HG03045 (cell line): ENCODE results near the gene VPS13D.
A peak's percentile ranks its signal among the peaks of the same experiment; 100 is the strongest.
"Not testable (repeated sequence)": the region's sequence is repeated elsewhere in the genome, so short reads cannot be mapped to it uniquely, and the experiment has no call there.

Experiments
- ATAC-seq: cut with Tn5 transposase; IDR thresholded peaks from one replicate; pipeline ENCODE4 v1.9.1; 2021; ENCODE audit warnings: mild to moderate bottlenecking, moderate library complexity; ENCODE audit not compliant: unreplicated experiment

The VPS13D gene

GRCh38 chr1:12200208-12200607 is 29.6 kb upstream of the VPS13D start:
- ATAC-seq: no peak

DNA sequence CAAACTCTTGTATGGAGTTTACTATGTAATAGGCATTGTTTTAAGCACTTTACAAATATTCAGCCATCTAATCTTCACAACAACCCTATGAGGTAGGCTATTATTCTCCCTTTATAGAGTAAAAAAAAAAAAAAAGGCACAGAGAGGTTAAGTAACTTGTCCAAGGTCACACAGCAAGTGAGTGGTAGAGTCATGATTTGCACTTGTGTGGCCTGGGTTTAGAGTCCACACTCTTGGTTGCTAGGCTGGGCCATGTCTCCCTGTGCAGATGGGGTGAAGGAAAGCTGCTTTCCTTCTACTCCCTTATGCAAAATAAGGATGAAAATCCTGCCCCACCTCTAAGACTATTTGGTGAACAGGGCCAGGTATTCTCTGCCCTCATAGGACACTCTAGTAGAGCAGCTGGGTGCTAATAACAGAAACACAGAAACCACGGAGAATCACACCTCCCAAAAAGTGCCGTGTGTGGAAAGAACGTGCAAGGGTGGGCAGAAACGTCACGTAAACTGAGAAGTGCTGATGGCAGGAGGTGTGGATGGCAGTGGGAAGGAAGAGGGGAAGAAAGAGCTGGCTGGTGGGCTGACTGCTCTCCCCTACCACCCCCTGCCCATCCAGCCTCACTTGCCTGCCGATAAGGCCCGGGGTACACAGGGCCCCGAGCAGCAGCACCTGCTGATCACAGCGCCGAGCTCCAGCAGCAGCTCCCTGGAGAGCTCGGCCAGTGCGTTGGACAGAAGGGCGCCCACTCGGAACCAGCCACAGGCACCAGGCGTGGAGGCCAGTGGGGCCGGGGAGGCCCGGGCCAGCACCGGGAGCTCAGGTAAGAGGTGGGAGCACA is 28.3 kb upstream of the VPS13D start:
- ATAC-seq: no peak

DNA sequence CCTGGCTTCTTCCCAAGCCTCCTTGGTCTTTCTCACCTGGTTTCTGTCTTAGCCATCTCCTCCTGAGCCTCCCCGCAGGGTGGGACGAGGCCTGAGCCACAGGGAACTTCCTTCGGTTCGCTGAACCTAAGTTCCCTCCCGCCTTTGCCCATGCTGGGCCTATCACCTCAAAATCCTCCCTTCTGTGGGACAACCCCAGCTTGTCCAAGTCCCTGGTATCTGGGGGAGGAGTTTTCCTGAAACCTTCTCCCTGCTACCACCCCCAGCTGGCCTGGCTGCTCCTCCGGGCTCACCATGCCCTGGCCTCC is 27.7 kb upstream of the VPS13D start:
- no peak for ATAC-seq

DNA sequence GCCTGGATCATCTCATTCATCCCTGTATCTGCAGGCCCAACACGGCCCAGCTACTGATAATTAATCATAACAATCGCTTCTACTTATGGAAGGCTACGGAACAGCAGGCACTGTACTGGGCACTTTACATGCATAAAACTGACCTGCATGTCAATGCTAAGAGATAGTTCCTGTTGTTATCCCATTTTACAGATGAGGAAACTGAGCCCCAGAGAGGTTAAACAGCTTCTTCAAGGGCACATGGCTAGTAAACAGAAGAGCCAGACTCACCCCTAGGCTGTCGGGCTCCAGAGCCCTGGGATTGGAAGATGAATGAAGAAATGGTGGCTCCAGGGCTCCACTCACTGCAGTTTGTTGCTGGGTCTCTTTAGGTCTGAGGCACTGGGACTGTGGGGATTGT is 27.3 kb upstream of the VPS13D start:
- no peak for ATAC-seq

DNA sequence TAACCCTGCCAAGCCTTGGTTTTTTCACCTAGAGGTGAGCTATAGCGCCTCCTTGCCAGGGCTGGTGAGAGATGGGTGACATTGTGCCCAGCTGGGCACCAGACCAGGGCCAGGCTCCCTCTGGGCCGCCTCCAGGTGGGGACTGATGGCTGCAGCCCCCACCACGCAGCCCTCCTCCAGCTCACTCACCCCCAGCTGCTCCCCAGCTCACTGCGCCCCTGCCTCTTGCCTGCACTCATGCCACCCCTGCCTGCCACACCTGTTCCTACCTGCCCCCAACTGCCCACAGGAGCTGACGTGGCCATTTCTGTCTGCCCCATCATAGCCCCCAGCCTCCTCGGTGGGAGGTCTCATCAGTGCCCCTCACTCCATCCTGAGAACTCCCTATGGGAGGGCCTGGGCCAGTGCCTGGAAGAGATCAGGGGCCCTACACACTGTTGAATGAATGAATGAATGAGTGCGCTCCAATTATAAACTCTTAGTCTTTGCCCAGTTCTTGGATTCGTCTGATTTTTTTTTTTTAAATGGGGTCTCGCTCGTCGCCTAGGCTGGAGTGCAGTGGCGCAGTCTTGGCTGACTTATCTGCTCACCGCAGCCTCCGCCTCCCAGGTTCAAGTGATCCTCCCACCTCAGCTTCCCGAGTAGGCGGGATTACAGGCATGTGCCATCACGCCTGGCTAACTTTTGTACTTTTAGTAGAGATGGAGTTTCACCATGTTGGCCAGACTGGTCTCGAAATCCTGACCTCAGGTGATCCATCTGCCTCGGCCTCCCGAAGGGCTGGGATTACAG is 26.4 kb upstream of the VPS13D start:
- no peak for ATAC-seq

- ATAC-seq: no peak
Measured at GRCh38 chr1:12204140-12204539, 25.7 kb upstream of the VPS13D start.

- no peak for ATAC-seq
Measured at GRCh38 chr1:12204754-12205658, 24.8 kb upstream of the VPS13D start.

GRCh38 chr1:12206238-12206637 is 23.6 kb upstream of the VPS13D start:
- no peak for ATAC-seq

DNA sequence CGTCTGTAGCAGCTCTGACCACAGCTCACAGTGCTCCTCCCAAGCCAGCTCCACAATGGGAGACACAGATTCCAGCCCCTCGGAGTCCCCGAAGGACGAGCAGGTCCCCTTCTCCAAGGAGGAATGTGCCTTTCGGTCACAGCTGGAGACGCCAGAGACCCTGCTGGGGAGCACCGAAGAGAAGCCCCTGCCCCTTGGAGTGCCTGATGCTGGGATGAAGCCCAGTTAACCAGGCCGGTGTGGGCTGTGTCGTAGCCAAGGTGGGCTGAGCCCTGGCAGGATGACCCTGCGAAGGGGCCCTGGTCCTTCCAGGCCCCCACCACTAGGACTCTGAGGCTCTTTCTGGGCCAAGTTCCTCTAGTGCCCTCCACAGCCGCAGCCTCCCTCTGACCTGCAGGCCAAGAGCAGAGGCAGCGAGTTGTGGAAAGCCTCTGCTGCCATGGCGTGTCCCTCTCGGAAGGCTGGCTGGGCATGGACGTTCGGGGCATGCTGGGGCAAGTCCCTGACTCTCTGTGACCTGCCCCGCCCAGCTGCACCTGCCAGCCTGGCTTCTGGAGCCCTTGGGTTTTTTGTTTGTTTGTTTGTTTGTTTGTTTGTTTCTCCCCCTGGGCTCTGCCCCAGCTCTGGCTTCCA is 22.9 kb upstream of the VPS13D start:
- no peak for ATAC-seq

DNA sequence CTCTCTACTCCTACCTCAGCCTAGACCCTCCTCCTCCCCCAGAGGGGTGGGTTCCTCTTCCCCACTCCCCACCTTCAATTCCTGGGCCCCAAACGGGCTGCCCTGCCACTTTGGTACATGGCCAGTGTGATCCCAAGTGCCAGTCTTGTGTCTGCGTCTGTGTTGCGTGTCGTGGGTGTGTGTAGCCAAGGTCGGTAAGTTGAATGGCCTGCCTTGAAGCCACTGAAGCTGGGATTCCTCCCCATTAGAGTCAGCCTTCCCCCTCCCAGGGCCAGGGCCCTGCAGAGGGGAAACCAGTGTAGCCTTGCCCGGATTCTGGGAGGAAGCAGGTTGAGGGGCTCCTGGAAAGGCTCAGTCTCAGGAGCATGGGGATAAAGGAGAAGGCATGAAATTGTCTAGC is 21.6 kb upstream of the VPS13D start:
- no peak for ATAC-seq

GRCh38 chr1:12208764-12209494 is 20.9 kb upstream of the VPS13D start:
- peak; percentile 55 for ATAC-seq

GRCh38 chr1:12209495-12209832 is 20.4 kb upstream of the VPS13D start:
- ATAC-seq: no peak

DNA sequence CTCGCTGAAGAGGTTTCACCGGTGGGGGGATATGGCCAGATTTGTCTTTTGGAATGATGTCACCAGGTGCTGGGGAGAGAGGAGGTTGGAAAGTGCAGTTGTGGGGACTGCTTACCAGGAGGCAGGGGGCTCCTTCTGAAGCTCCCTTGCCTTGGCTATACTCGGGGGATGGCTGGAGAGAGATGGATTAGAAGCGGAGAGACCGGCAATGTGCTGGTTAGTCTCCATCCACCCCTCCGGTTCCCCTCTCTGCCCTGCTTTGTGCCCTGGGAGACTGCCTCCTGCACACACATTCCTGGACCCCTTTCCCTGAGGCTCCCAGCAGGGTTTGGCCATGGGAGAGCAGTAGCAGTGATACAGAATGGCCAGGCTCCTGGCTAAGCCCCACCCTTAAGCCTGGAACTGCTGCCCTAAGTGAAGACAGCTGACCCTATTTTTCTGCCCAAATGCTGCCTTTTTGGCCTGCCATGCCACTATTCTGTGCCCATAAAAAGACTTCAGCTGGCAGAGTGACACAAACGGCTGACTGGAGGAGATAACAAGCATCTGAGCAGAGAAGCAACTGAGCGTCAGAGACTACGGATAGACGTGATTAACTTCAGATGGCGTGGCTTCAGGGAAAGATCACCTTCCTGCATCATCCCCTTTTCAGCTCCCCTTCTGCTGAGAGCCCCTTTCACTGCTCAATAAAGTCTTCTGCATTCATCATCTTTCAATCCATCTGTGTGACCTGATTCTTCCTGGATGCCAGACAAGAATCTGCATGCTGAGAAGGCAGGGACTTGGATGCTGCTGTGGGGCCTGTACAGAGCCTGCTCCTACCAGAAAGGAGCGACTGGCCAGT is 14.5 kb upstream of the VPS13D start:
- no peak for ATAC-seq

GRCh38 chr1:12219800-12220199 is 10.0 kb upstream of the VPS13D start:
- no peak for ATAC-seq

DNA sequence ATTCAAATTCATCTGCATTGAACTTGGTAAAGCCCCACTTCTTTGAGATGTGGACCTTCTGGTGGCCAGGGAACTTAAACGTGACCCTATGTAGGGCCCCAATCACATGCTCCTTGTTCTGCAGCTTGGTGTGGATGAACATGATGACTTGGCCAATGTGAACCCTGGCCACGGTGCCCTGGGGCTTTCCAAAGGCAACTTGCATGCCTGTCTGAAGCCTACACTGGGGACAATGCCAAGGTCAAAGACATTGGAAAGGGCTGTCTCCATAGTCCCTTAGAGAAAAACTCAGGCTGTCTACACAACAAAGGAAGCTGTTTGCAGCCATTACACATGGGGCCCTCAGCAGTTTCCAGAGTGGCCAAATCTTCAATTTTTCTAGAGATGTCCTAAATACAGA is 8.9 kb upstream of the VPS13D start:
- no peak for ATAC-seq

- not testable (repeated sequence) for ATAC-seq
Measured at GRCh38 chr1:12222700-12223099, 7.1 kb upstream of the VPS13D start.

GRCh38 chr1:12224092-12224491 is 5.7 kb upstream of the VPS13D start:
- not testable (repeated sequence) for ATAC-seq

DNA sequence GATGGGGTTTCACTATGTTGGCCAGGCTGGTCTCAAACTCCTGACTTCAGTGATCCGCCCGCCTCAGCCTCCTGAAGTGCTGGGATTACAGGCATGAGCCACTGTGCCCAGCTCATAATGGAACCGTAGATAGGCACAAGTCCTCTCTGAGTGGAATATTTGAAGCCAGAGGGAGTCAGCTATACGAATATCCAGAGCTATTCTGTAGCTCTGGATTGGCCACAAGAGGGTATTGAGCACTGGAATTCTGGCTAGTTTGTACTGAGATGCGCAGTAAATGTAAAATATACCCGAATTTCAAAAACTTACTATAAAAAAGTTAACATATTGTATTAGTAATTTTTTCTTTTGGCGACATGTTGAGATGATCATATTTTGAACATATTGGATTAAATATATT is 851 bp upstream of the VPS13D start:
- no peak for ATAC-seq

GRCh38 chr1:12229386-12229834 is 420 bp upstream of the VPS13D start:
- no peak for ATAC-seq
